ENCODE measurements around the gene GINS2.

The GINS2 gene

DNA sequence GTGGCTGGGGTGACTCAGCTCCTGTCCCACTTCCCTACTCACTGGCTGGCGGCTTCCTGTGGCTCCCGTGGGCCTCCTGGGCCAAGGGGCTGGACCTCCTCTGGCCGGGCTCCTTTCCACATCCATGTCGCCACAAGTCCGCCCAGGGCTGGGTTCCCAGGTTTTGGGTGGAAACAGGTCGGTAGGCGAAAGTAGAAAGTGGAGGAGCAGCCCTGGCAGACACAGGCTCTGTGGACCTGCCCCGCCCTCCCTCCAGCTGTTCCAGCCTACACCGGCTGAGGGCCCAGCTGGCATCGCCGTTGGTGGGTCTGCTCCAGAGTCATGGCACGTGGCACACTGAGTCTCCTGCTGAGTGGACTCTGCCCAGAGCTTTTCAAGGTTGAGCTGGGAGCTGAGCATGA, 47.0 kb downstream of the GINS2 start:
- DNase-seq (ENCODE audit: low spot score): no peak
- Histone ChIP-seq H3K27ac (no peak overlapping the region), H3K4me3 (no peak overlapping the region)
- TF ChIP-seq, protein P1, sequence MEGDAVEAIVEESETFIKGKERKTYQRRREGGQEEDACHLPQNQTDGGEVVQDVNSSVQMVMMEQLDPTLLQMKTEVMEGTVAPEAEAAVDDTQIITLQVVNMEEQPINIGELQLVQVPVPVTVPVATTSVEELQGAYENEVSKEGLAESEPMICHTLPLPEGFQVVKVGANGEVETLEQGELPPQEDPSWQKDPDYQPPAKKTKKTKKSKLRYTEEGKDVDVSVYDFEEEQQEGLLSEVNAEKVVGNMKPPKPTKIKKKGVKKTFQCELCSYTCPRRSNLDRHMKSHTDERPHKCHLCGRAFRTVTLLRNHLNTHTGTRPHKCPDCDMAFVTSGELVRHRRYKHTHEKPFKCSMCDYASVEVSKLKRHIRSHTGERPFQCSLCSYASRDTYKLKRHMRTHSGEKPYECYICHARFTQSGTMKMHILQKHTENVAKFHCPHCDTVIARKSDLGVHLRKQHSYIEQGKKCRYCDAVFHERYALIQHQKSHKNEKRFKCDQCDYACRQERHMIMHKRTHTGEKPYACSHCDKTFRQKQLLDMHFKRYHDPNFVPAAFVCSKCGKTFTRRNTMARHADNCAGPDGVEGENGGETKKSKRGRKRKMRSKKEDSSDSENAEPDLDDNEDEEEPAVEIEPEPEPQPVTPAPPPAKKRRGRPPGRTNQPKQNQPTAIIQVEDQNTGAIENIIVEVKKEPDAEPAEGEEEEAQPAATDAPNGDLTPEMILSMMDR (IDR thresholded peaks at IDR 0.05): no peak

DNA sequence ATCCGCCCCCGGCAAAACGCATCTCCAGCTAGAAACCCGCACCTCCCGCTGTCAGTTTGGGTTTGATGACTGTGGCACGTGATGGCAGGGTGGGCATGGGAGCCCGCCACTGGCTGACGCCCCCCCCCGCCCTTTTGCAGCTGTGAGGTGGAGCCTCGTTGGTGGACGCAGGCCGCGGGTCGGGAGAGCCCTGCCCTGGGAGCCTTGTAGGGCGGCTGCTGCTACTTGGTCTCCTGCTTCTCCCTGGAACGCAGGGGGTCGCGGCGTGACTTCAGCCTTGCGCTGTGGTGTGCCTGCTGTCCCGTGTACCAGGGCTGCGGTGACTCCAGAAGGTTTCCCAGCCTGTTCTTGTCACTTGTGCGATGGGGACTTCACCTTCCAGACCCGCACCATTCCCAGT, 47.4 kb downstream of the GINS2 start:
- H3K27ac ChIP-seq: no peak overlapping the region
- no peak overlapping the region for H3K4me3 ChIP-seq
- DNase-seq (ENCODE audit: low spot score): no peak
- TF ChIP-seq, protein P1 (IDR thresholded peaks at IDR 0.05): no peak

DNA sequence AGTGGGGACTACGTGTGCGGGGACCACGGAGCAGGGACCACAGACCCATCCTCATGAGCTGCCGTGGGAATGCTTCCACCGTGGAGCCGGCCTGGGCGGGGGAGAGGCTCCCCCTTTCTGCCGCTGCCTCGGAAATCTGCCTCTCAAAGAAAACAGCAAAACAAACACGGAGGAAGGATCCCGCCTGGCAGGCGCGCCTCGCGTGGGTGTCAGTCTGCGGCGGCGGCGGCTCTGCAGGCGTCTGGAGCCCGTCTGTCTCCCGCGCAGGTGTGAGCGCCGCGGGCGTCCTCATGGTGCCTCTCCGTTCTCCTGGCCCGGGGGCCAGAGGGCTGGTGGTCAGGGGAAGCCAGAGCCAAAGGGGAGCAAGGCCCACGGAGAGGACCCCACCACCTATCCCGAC, 48.2 kb downstream of the GINS2 start:
- H3K4me3 ChIP-seq: no peak overlapping the region
- TF ChIP-seq, protein P1 (IDR thresholded peaks at IDR 0.05): no peak
- no peak overlapping the region for H3K27ac ChIP-seq
- DNase-seq (ENCODE audit: low spot score): no peak

DNA sequence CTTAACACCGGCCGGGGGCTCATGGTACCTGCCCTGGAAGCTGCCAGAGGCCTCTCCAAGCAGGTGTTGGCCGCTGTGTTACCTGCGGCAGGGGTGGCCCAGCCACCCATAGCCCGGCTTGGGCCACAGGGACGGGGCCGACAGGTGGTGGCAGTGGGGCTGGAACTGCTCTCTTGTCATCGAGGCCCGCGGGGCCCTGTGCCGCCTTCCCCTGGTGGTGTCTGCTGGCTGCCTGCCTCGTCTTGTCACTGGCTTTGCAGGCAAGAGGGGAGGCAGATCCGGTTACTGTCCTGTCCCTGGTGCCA, 48.5 kb downstream of the GINS2 start:
- TF ChIP-seq, protein P1 (IDR thresholded peaks at IDR 0.05): no peak
- DNase-seq (ENCODE audit: low spot score): no peak
- Histone ChIP-seq H3K4me3 (no peak overlapping the region), H3K27ac (no peak overlapping the region)

DNA sequence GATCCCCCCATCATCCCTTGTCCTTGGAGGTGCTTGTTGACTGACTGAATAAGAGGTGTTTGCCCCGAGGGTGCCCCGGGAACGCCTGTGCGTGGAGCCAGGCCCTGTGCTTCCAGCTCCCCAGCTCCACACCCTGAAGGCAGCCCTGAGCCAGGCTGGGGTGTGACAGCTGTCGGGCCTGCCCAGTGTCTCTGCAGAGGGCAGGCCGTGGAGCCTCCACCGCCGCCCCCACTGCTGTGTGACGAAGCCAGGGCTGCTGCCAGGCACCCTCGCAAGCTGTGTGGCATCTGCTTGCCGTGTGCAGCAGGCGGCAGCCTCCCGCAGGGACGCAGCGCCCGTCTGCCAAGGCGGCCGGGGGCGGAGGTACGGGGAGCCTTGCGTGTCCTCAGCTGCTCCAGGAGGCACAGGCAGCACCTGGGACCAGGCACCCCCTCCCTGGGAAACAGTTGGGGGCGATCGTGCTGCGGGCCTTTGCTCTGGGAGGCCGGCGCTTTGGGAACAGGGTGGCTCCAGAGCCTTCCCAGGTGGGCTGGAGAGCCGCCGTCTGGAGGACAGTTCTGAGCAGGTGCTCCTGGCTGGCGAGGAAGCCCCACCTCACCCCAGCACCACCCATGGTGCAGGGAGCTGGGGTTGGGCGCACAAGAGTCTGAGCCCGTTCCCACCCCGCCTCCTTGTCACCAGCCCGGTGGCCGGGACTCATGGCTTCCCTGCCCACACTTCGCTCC, 49.1 kb downstream of the GINS2 start:
- no peak for DNase-seq (ENCODE audit: low spot score)
- H3K4me3 ChIP-seq: no peak overlapping the region
- TF ChIP-seq, protein P1 (IDR thresholded peaks at IDR 0.05): no peak
- no peak overlapping the region for H3K27ac ChIP-seq

DNA sequence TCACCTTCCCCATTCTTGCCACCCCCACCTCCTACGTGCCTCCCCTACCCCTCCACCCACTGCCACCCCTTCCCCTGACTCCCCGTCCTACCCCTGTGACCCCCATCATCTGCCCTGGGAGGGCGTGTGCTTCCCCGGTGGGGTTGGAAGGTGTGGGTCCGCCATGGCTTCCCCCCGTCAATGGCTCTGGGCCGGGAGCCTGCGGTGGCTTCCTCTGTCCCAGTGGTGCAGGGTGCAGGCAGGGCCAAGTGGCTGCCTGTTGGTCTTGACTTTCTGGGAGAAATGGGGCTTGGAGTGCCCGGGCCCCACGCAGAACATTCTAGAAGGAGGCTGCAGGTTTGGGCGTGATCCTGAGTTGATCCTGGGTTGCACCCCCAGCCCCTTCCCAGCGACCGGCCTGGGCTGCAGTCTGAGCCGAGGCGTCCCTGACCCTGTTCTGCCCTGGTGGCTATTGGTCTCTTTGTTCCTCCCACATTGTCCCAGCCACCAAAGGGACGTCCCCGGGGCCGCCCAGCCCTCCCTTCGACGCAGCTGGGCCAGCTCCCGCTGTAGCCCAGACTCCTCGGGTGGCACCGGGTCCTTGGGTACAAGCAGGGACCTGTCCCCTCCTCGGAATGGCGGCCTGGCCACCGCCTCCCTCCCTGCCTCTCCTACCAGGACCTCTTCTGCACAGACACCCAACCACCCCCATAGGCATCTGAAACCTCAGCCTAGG, 49.9 kb downstream of the GINS2 start:
- TF ChIP-seq, protein P1 (IDR thresholded peaks at IDR 0.05): no peak
- no peak for DNase-seq (ENCODE audit: low spot score)
- Histone ChIP-seq H3K4me3 (no peak overlapping the region), H3K27ac (no peak overlapping the region)
